GM21619 (cell line): ENCODE data around the gene UNC5B.

Source experiments
- ATAC-seq: cut with Tn5 transposase; IDR thresholded peaks from one replicate; pipeline ENCODE4 v1.9.1; 2021; ENCODE audit not compliant: unreplicated experiment

Gene UNC5B

DNA sequence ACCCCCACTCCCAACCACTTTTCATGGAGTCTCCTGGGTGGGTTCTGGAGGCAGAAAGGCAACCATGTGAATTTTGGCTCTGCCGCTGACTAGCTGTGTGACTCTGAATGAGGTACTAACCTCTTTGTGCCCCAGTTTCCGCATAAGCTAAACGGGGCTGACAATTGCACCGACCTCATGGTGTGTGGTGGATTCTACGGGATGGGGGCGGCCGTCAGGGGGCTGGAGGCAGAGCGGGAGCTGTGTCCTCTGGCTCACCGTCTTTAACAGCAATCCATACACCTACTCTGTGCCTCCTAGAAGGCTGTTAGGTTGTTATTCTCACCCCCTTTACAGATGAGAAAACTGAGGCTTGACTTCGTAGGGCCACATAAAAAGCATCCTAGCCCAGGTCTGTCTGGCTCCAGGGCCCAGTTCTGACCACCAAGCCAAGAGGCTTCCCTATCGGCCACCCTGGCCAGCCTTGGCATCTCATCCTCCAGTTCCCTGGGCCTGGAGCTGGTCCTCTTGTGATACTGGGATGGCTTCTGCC lies 102.4 kb downstream of the UNC5B start:
- ATAC-seq: no peak

DNA sequence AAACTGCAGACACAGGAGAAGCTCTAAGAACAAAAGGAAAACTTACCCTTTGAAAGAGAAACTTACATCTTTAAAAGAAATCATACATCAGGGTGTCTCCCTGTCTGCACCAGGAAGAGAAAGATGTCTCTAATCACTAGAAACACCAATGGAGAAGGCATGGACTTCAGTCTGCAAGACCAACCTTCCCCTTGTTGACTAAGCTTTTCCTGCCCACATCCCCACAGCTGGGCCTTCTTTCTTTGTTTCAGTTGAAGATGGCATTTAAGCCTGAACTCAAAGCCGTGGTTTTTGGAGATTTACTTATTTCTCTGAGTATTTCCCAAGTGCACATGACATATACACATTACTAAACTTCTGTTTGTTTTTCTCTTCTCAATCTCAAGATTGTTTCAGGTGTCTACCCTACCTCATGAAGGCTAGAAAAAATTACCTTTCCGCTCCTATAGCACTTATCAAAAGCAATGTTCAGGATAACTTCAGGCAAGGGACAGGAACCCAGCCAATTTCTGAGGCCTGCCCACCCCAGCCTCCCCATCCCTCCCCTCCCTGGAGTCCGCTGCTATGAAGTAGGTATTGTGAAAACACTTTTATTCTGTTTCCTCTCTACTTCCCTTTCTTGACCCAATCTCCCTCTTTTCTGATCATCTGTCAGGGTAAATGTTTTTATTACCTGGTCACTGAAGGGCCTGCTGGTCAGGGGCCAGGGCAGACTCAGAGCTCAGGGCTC lies 103.9 kb downstream of the UNC5B start:
- ATAC-seq: no peak

DNA sequence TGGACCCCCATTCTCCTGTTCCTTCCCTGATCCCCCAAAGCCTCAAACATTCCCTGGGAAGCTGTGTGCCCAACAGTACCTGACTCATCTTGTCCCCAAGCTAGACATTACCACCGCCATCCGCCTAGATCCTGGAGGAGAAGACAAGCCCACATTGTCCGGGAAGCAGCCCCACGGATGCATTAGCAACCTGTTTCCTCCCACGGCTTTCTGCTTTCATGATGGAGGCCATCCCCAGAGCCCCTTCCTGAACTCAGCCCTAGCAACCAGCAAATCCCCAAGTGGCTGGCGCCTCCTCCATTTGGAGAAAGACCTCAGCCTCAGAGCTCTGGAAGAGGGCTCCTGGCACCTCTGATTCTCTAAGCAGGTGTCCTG lies 104.4 kb downstream of the UNC5B start:
- no peak for ATAC-seq

DNA sequence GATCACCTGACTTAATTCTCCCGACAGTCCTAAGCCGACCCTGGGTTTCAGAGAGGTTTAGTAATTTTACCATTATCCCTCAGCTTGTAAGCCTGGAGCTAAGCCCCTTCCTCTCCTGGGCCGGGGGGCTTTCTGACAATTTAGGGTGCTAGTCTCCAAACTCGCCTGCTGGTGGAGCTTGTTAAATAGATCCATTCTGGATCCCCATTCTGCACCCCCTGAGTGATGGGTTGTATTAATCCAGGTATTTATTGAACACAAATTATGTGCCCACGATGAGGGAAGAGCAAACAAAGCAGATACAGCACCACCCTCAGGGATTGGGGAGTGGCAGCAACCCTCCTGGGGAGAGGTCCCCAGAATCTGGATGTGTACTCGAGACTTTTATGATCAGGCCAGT lies 105.4 kb downstream of the UNC5B start:
- no peak for ATAC-seq

DNA sequence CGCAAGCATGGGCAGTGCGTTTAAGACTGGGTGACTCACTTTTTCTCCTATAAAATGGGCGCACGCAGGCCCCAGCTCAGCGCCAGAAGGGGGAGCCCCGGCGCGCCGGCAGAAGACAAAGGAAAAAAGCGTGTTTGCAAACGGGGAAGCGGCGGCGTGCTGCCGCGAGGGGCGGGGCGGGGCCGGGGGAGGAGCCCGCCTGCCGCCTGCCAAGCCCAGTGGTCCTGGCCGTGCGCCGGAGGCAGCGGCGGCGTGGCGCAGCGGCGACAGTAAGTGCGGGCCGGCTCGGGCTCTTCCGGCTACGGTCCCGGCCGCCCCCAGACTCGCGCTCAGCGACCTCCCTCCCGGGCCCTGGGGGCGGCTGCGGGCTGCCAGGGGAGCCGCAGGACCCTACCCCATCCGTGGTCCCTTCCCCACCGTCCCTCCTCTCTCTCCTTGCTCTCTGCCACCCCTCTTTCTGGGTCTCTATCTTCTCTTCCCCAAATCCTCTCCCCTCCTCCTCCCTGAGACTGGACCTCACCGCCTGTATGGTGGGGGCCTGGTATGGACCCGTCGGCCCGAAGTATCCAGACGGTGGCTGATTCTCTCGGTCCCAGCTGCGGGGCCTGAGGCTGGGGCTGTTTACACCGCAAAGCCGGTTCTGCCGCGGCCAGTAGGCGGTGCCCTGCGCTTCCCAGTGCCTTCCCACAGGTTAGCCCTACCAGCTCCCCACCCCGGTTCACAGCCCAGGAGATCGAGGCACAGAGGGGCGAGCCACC lies 106.9 kb downstream of the UNC5B start, which contains the start of gene SLC29A3:
TSS of gene SLC29A3 (plus strand) at position 218 of the 758 bp plus-strand sequence. CDS start at position 269, 51 bp downstream.
- peak; percentile 81 for ATAC-seq

DNA sequence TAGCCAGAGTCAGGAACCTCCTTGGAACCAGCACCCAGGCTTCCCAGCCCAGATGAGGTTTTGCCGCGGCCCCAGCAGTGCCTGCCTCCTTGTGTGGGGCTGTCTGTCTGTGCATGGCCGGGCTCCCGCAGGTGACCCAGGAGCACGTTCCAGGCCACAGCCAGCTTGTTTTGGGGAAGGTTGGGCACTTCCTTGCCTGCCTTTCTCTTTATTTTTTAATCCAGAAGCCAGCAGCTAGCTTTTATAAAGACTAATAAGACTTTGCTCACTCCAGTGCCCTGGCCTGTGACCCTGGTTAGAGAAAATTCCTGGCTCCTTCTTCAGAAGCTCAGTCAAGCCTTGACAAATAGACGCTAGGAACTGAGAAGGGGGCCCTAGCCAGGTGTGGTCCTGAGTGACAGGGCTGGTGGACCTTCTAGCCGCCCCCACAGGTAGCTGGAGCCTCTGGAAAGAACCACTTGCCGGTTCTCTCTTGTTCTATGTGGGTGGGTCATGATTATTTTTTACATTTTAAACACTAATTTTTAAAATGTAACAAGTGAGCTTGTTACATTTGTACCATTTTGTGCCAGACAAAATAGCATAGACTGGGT lies 107.5 kb downstream of the UNC5B start:
- ATAC-seq: no peak

DNA sequence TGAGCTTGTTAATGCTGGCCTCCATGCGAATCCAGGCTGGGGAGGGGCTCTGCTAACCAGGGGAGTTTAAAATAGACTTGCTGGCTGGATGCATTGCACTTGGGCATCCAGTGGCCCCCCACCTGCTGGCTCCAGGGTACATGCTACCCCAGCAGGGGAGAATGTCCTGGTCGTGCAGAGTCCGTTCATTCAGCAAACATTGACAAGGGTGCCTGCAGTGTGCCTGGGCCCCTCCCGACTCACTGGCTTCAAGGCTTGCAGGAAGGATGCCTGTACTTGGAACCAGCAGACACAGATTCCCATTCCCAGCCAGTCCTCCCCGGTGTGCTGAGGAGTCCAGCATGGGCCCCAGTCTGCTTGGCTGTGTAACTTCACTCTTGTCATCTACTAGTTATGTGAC lies 108.2 kb downstream of the UNC5B start:
- ATAC-seq: no peak

DNA sequence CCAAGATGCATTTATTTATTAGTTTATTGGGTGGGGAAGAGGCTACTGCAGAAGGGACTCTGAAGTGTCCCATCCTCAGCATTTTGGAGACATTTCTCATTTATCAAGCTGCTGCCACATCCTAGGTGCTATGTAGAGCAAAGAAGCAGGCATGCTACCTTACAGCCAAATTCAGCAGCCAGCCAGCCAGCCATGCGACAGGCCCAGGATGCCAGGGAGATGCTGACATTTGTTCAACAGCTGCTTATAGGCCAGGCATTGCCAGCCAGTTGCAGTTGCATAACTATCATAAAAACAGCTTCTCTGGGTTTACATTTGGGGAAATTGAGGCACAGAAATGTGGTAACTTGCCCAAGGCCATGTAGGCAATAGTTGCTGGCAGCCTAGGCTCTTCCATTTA lies 109.0 kb downstream of the UNC5B start:
- no peak for ATAC-seq

DNA sequence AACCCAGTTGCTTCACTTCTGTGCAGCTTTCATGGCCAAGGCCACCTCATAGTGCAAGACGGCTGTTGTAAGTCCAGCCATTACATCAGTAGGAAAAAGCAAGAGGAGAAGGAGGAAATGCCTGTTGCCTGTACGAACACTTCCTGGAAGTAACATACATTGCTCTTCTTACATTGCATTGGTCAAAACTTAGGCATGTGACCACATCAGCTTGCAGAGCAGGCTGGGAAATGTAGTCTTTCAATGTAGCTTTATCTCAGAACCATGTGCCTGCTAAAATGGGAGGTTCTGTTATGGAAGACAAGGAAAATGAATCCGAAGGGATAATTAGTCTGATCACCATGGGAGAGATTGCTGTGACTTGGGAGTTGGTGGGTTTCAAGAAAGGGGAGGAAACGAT lies 111.0 kb downstream of the UNC5B start:
- ATAC-seq: no peak

DNA sequence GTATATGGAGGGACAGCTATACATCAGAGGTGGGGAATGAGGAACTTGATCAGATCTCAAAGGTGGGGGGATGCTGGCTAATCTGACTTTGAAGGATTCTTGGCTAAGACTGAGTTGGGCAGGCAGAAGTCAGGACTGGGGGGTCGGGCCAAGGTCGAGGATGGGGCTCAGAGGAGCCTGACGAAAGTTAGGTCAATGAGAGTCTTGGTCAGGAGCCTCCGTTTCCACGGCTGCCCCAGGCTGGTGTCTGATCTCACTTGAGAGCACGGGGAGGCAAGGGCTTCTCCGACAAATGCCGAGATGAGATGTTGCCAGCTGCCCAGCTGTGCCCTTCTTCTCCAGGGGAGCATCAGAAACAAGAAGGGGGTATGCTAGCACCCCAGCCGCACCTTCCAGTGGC lies 112.4 kb downstream of the UNC5B start:
- no peak for ATAC-seq

DNA sequence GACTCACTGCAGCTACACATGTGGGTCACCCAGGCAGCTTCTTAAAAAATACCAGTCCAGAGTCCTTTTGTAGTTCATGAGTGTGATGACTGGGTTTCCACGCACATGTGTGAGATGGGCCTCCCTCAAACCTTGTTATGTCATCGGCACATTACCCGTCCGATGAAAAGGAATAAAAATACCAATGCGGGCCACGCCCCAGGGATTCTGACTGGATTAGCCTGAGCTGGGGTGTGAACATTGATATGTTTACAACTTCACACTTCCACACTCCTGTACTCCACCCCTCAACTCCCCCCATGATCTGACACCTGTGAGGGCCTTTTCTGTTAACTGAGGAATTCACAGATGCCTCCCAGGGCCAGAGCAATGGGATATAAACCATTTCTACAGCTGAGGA lies 112.9 kb downstream of the UNC5B start:
- no peak for ATAC-seq

DNA sequence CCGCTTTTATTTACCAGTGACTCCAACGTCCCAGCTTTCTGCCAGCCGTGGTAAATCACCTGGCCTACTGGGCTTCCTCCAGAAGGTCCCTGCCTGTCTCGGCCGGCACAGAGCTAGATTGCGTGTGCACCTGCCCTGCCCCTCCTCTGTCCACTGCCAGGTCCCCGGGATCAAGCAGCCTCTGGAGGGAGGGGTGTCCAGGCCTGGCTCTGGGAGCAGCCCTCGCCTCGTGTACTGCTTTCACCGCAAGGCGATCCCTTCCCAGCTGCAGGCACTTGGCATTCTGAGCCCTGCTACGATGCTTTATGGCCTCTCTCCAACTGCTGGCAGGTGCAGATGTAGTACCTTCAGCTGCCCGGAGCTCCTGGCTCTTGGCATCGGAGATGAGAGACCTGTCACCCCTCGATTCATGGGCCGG lies 114.1 kb downstream of the UNC5B start:
- no peak for ATAC-seq

DNA sequence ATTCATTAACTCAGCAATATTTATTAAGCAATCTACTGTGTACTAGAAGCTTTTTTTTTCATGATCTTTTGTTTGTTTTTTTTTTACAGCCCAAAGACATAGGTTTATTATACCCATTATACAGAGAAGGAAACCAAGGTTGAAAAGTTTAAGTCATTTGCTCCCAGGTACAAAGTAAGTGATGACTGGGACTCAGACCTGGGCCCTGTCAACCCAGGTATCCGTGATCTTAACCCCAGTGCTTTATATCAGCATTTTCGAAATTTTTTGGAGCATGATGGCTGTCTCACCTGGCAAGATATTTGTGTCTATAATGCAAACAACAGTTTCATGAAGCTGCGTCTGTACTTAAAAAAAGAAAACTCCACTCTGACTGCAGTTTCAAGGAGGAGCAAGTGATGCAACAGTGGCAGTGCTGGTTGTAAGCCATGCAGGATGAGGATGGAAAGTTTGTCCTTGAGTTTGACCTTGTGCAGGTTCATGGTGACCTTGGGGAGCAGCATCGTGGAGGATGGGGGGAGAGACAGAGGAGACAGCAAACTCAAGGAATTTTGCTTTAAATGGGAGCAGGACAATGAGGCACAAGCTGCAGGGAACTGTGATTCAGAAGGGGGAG lies 118.5 kb downstream of the UNC5B start:
- ATAC-seq: no peak

DNA sequence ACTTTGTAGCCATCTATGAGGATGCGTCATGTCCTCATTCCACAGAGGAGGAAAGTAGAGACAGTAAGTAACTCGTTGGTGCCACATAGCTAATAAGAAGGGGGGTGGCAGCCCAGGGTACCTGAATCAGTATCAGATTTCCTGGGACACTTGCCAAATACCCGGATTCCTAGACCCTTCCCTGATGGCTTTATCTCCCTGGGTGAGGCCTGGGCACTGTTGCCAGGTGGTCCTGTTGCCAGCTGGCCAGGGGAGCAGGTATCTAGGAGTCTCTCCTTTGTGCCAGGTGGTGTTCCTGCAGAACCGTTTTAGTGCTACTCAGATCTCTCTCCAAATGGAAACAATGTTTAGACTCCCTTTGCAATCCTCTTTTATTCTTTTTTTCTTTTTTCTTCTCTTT lies 119.4 kb downstream of the UNC5B start:
- no peak for ATAC-seq

DNA sequence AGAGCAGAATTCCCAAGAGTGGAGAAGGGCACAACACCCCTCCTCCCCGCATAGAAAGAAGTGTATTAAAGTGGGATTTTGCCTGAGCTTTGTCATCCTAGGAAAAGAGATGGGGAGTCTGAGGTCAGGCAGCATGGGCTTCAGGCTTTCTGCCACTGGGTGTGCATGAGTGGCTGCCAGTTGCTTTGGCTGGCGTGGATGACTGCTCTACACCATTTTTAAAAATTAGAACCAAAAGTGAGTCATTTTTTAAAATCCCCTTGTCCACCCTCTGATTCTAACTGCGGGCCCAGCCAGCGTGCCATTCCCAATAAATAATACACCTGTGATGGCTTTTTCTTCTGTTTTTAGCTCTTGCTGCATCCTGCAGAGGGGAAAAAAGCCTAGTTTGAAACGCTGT lies 120.1 kb downstream of the UNC5B start:
- no peak for ATAC-seq

DNA sequence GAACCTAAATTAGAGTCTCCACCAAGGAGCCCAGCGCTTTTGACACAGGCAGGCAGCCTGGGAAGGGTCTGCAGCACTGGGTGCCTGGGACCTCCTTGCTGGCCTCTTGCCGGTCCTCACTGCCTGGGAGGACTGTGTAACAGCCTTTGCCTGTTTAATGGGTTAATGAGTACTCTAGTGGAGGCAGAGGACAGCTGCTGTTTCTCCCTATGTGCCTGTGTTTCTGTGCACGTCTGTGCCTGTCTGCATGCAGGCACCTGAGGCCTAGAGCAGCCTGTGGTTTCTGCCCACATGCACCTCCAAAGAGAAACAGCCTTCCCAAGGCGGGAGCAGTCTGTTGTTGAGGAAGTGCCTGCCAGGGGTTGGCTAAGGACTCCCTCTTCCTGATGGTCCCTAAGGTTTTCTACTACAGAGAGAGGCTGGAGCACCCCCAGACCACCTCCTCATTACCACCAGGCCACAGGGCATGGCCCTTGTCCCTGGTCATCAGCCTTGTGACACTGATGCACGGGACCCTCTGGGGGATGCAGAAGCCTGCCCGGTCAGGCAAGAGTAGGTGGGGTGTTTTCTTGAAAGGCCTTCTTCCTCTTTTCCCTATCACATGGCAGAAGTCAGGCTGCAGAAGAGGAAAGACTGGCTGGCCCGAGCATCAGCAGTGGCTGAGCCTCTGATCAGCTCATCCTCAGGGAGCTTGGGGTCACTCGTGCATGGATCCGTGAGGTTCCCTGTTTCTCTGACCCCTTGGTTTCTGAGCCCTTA lies 120.9 kb downstream of the UNC5B start:
- ATAC-seq: no peak

DNA sequence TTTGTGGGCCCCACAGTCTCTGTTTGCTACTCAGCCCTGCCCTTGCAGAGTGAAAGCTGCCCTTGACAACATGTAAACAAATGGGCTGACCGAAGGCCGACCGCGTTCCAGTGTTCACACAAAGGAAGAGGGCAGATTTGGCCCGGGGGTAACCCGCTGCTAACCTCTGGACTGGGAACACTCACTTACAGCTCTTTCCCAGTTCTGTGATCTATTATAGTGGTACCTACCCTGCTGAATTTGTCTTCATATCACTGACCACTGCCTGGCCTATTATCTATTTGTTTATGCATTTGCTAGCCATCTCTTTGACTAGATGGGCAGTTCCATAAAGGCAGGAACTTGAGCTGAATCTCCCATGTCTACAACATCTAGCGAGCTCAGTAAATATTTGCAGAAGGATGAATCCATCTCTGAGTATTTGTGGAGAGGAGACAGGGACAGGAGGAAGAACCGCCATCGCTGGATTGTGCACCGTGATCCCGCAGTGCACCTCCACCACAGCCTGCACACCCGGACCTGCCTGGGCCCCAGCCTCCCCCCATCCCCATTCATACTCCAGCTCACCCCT lies 121.9 kb downstream of the UNC5B start:
- ATAC-seq: no peak

DNA sequence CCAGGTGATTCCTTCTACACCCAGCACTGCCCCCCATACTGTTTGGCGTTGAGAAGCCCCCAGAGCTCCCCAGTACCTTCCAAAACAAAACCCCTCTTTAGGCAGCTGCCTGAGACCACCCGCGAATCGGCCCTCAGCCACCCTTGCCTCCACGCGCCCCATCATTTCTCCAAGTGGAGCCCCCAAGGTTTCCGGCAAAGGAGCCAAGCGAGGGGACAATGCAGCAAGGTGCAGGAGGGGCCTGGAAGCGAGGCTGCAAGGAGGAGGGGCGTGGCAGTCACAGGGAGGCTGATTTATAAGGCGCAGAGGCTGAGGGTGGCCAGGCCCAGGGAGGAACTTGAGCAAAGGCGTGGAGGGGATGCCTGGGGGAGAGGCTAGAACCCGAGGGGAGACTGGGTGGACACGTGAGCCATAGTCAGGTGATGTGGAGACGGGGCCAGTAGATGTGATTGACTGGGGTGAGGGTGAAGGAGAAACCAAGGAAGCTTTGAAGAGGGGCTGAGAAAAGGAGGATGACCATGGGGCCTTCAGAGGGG lies 122.9 kb downstream of the UNC5B start:
- no peak for ATAC-seq

DNA sequence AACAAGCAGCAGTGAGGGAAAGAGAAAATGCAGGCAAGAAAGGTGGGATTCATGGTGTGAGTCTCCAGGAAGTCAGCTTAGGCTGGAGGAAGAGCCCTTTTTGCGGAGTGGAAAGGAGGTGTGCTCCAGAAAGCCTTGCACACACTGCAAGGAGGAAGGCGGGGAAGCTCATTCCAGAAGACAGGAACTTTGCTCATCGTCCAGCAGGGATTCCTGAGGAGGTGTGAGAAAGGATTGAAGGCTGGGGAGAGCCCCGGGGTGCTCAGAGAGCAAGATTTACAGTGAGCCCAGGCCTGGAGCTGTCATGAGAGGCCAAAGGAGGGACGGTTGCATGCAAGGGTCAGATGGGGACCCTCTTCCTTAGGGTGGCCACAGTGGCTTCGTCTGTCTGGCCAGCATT lies 124.3 kb downstream of the UNC5B start:
- no peak for ATAC-seq

DNA sequence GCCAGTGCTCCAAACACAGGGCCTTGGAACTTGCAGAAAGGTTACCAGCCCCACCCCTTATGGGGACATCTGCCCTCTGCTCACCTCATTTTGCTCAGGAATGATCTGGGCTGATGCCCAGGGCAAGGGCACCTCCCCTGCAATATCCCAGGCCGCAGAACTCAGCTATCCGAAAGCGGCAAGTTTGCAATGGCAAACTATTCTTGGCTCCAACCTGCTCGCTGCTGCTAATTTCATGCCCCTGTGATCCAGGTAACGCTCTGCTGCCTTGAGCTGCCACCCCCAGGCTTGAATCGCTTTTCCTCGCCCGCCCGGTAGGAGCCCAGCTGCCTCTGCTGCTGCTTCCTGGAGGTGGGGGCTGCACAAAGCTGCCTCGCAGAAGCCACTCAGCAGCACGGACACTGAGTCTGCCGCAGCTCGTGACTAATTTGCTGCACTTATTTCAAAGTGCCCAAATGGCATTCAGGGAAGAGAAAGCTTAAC lies 124.9 kb downstream of the UNC5B start:
- ATAC-seq: no peak
